IMR-90 (cell line): ENCODE measurements around the gene TNFAIP8.

Source experiments
- CTCF ChIP-seq: conservative IDR thresholded peaks from 2 replicates; pipeline ENCODE4 v1.5.1; 2012; ENCODE audit warnings: mild to moderate bottlenecking, low read depth, low read length, improper control_type of control experiment
- RAD21 ChIP-seq: IDR thresholded peaks from 2 replicates; pipeline ENCODE4 v1.6.1; 2012; ENCODE audit warnings: low read length, improper control_type of control experiment
- RFX5 ChIP-seq: IDR thresholded peaks from 2 replicates; pipeline ENCODE4 v1.8.0; 2012; ENCODE audit warnings: low read depth, mild to moderate bottlenecking, low read length, moderate library complexity

- TF ChIP-seq RAD21 (peak; percentile 62), CTCF (peak; percentile 67), RFX5 (no peak)
These were observed 79.8 kb downstream of the TNFAIP8 start for GRCh38 chr5:119435436-119436132.
